Smooth muscle cell (in vitro differentiated cells): ENCODE results near the gene GADD45A. TPM values are rescaled to one million over a fixed set of nuclear protein-coding genes. Genes with fewer than 3 reads are reported as not detected.

Experiments used
- DNase-seq: peaks from one replicate; lab custom pipeline; 2025; ENCODE audit not compliant: unreplicated experiment; lab: John Stamatoyannopoulos, UW
- H2AFZ ChIP-seq: fragments of 200-600 bp; sonication (generic); 2 replicates; pipeline ENCODE4 v1.6.0; 2016; ENCODE audit warnings: antibody characterized with exemption, low read depth, mild to moderate bottlenecking
- H3F3A ChIP-seq: fragments of 200-600 bp; sonication (generic); 2 replicates; pipeline ENCODE4 v1.6.0; 2017; ENCODE audit warnings: antibody characterized with exemption, low read depth
- H3K27ac ChIP-seq: fragments of 200-600 bp; sonication (generic); 2 replicates; pipeline ENCODE4 v1.5.1; 2016; ENCODE audit warnings: low read depth, mild to moderate bottlenecking
- H3K27me3 ChIP-seq: fragments of 200-600 bp; sonication (generic); 2 replicates; pipeline ENCODE4 v1.6.1; 2016; ENCODE audit warnings: low read depth, mild to moderate bottlenecking
- H3K36me3 ChIP-seq: fragments of 200-600 bp; sonication (generic); 2 replicates; pipeline ENCODE4 v1.5.1; 2016; ENCODE audit warnings: low read depth
- H3K4me1 ChIP-seq: fragments of 200-600 bp; sonication (generic); 2 replicates; pipeline ENCODE4 v1.5.1; 2016; ENCODE audit warnings: low read depth
- H3K4me2 ChIP-seq: fragments of 200-600 bp; sonication (generic); 2 replicates; pipeline ENCODE4 v1.6.0; 2016; ENCODE audit warnings: mild to moderate bottlenecking
- H3K4me3 ChIP-seq: fragments of 200-600 bp; sonication (generic); 2 replicates; pipeline ENCODE4 v1.5.1; 2016; ENCODE audit warnings: mild to moderate bottlenecking
- H3K79me2 ChIP-seq: fragments of 200-600 bp; sonication (generic); 2 replicates; pipeline ENCODE4 v1.6.0; 2016; ENCODE audit warnings: low read depth, mild to moderate bottlenecking
- H3K9ac ChIP-seq: fragments of 200-600 bp; sonication (generic); 2 replicates; pipeline ENCODE4 v1.6.0; 2016; ENCODE audit warnings: low read depth
- H3K9me3 ChIP-seq: fragments of 200-600 bp; sonication (generic); replicated peaks from 2 replicates; pipeline ENCODE4 v1.5.1; 2016; ENCODE audit warnings: low read depth
- H4K20me1 ChIP-seq: fragments of 200-600 bp; sonication (generic); 2 replicates; pipeline ENCODE4 v1.6.0; 2016; ENCODE audit warnings: low read depth
- WGBS: methylation state at CpG from one replicate; pipeline ENCODE4 v1.1.7; 2016; ENCODE audit warnings: low lambda C conversion rate; 5-methylcytosine and 5-hydroxymethylcytosine counted together
- polyA plus RNA-seq: library from polyadenylated mRNA; unstranded; fragments of >200 nt; fragmentation: Nextera tagmentation; extraction: Ambion mirVana; gene quantifications from 2 replicates; pipeline ENCODE4 v1.2.1, GENCODE V29; 2016
- total RNA-seq: library from RNA; depleted of rRNA; stranded (reverse); fragments of >200 nt; gene quantifications from 2 replicates; pipeline ENCODE4 v1.2.3, GENCODE V29; 2014
- TF ChIP-seq, protein P1 (sequence below): fragments of 200-600 bp; sonication (generic); IDR thresholded peaks from 2 replicates; pipeline ENCODE4 v1.5.1; 2017; ENCODE audit warnings: borderline replicate concordance, mild to moderate bottlenecking, antibody characterized with exemption; ENCODE audit not compliant: insufficient read depth, poor library complexity, severe bottlenecking

GADD45A gene
- total and polyA plus RNA-seq, 2 experiments from 2014 or later: 130 to 205 TPM

- no peaks in the 10 kb centered on the region for H3K9me3 ChIP-seq
- no peaks in the 10 kb centered on the region for H3K36me3 ChIP-seq
- H3F3A ChIP-seq: no peaks in the 10 kb centered on the region
- no peak for DNase-seq
- peaks cover 5% of the 10 kb centered on the region for H4K20me1 ChIP-seq
- no peak overlapping the region for H2AFZ ChIP-seq
- no peak overlapping the region for H3K4me2 ChIP-seq
- H3K27me3 ChIP-seq: no peaks in the 10 kb centered on the region
- H3K4me1 ChIP-seq: peaks cover 6% of the 10 kb centered on the region
- H3K79me2 ChIP-seq: no peaks in the 10 kb centered on the region
- WGBS: 58% methylated on average over 4 of the region's 4 CpGs
- TF ChIP-seq, protein P1, sequence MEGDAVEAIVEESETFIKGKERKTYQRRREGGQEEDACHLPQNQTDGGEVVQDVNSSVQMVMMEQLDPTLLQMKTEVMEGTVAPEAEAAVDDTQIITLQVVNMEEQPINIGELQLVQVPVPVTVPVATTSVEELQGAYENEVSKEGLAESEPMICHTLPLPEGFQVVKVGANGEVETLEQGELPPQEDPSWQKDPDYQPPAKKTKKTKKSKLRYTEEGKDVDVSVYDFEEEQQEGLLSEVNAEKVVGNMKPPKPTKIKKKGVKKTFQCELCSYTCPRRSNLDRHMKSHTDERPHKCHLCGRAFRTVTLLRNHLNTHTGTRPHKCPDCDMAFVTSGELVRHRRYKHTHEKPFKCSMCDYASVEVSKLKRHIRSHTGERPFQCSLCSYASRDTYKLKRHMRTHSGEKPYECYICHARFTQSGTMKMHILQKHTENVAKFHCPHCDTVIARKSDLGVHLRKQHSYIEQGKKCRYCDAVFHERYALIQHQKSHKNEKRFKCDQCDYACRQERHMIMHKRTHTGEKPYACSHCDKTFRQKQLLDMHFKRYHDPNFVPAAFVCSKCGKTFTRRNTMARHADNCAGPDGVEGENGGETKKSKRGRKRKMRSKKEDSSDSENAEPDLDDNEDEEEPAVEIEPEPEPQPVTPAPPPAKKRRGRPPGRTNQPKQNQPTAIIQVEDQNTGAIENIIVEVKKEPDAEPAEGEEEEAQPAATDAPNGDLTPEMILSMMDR: no peak
- no peak overlapping the region for H3K4me3 ChIP-seq
- H3K27ac ChIP-seq: peak overlapping the region; percentile 29
- no peak overlapping the region for H3K9ac ChIP-seq
Measured at GRCh38 chr1:67722292-67722944, 37.4 kb downstream of the GADD45A start.

GRCh38 chr1:67723126-67723525, 38.1 kb downstream of the GADD45A start:
- Histone ChIP-seq H3K79me2 (no peaks in the 10 kb centered on the region), H3K4me2 (no peak overlapping the region), H3F3A (no peaks in the 10 kb centered on the region), H2AFZ (no peak overlapping the region), H3K9ac (no peak overlapping the region), H3K27me3 (no peaks in the 10 kb centered on the region), H3K36me3 (no peaks in the 10 kb centered on the region), H3K4me1 (peaks cover 6% of the 10 kb centered on the region), H3K27ac (no peak overlapping the region), H3K9me3 (no peaks in the 10 kb centered on the region), H3K4me3 (no peak overlapping the region), H4K20me1 (peaks cover 5% of the 10 kb centered on the region)
- TF ChIP-seq, protein P1: no peak
- no peak for DNase-seq
- WGBS: 94% methylated on average over 1 of the region's 1 CpG

GRCh38 chr1:67723620-67724019, 38.6 kb downstream of the GADD45A start:
- Histone ChIP-seq H4K20me1 (peaks cover 5% of the 10 kb centered on the region), H3F3A (no peaks in the 10 kb centered on the region), H2AFZ (no peak overlapping the region), H3K79me2 (no peaks in the 10 kb centered on the region), H3K9me3 (no peaks in the 10 kb centered on the region), H3K9ac (no peak overlapping the region), H3K27ac (no peak overlapping the region), H3K36me3 (no peaks in the 10 kb centered on the region), H3K4me3 (no peak overlapping the region), H3K27me3 (no peaks in the 10 kb centered on the region), H3K4me2 (no peak overlapping the region), H3K4me1 (peaks cover 6% of the 10 kb centered on the region)
- DNase-seq: no peak
- TF ChIP-seq, protein P1: no peak
- WGBS: 52% methylated on average over 2 of the region's 2 CpGs

DNA sequence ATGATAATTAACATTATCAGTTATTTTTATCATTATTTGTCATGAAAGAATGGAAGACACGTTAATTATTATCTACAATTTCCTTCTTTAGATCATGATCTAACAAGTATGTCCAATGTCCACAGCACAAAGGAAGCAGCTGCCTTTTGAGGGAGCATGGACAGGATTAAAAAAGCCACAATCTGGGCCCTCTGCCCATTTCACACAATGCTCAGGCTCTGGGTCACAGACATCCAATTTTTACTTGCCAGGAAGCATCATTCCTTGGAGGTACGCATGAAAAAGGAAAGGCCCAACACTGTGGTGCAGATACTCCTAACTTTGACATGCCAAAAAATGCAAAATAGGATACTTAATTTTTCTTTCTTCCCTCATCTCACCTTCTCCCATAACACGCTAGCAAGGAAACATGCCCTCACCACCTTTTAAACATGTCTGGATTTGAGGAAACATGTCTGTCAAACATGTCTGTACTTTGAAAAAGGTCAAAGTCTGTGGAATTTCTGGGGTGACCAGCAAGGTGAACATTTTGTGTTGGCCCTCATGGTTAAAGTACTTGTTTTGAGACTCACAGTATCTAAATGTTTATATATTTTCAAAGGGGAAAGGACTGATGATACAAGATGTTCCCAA, 40.0 kb downstream of the GADD45A start:
- TF ChIP-seq, protein P1: no peak
- Histone ChIP-seq H3K9me3 (no peaks in the 10 kb centered on the region), H3K4me1 (peaks cover 6% of the 10 kb centered on the region), H3K36me3 (no peaks in the 10 kb centered on the region), H2AFZ (no peak overlapping the region), H3K27ac (no peak overlapping the region), H4K20me1 (peaks cover 5% of the 10 kb centered on the region), H3K27me3 (no peaks in the 10 kb centered on the region), H3K4me2 (no peak overlapping the region), H3K79me2 (no peaks in the 10 kb centered on the region), H3K4me3 (no peak overlapping the region), H3K9ac (no peak overlapping the region), H3F3A (no peaks in the 10 kb centered on the region)
- WGBS: 67% methylated on average over 3 of the region's 3 CpGs
- DNase-seq: no peak
